Activated CD4-positive, alpha-beta T cell treated with anti-CD3 and anti-CD28 coated beads, Interleukin-2, amount 50 U/mL, for 4 hours (primary cell): ENCODE results near the gene NFKB2.

ENCODE experiments used
- DNase-seq, 2 experiments: peaks; one replicate each; pipeline ENCODE4 v3.0.0-alpha.2; 2020

NFKB2 gene

GRCh38 chr10:102396317-102396650 is 779 bp downstream of the NFKB2 start:
- DNase-seq = no peak

DNA sequence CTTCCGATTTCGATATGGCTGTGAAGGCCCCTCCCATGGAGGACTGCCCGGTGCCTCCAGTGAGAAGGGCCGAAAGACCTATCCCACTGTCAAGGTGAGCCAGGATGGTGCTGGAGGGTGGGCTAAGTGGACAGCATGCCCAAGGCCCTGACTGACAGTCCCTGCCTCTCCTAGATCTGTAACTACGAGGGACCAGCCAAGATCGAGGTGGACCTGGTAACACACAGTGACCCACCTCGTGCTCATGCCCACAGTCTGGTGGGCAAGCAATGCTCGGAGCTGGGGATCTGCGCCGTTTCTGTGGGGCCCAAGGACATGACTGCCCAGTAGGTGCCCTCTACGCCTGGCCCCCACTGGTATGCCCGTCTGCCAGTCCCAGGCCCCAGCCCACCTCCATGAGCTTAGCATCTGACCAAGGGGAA is 1.2 kb downstream of the NFKB2 start:
- no peak for DNase-seq

GRCh38 chr10:102397222-102398171 is 2.0 kb downstream of the NFKB2 start:
- no peak for DNase-seq

DNA sequence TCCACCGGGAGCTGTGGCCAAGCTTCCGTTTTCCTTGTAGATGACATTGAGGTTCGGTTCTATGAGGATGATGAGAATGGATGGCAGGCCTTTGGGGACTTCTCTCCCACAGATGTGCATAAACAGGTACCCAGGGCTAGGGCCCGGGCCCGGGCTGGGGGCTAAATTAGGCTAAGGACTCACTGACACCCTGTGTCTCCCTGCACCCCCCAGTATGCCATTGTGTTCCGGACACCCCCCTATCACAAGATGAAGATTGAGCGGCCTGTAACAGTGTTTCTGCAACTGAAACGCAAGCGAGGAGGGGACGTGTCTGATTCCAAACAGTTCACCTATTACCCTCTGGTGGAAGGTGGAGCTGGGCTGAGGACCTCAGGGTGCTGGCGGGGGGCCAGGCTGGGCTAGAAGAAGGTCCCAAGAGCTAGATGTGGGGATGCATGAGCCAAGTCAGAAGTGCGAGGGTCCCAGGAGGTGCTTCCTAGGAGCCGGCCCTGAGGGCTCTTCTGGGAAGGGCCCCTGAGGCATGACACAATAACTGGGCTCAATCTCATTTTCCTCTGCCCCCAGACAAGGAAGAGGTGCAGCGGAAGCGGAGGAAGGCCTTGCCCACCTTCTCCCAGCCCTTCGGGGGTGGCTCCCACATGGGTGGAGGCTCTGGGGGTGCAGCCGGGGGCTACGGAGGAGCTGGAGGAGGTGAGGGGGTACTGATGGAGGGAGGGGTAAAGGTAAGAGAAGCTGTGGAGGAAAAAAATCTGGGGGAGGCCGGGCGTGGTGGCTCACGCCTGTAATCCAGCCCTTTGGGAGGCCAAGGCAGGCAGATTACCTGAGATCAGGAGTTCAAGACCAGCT is 2.9 kb downstream of the NFKB2 start:
- no peak for DNase-seq

GRCh38 chr10:102399217-102400021 is 3.9 kb downstream of the NFKB2 start:
- DNase-seq = peak; percentile 79 to 81

DNA sequence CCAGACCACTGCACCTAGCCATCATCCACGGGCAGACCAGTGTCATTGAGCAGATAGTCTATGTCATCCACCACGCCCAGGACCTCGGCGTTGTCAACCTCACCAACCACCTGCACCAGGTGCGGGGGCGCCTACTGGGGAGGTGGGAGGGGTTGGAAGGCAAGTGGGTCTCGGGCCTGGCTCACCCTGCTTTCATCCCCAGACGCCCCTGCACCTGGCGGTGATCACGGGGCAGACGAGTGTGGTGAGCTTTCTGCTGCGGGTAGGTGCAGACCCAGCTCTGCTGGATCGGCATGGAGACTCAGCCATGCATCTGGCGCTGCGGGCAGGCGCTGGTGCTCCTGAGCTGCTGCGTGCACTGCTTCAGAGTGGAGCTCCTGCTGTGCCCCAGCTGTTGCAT is 4.6 kb downstream of the NFKB2 start:
- DNase-seq = no peak

DNA sequence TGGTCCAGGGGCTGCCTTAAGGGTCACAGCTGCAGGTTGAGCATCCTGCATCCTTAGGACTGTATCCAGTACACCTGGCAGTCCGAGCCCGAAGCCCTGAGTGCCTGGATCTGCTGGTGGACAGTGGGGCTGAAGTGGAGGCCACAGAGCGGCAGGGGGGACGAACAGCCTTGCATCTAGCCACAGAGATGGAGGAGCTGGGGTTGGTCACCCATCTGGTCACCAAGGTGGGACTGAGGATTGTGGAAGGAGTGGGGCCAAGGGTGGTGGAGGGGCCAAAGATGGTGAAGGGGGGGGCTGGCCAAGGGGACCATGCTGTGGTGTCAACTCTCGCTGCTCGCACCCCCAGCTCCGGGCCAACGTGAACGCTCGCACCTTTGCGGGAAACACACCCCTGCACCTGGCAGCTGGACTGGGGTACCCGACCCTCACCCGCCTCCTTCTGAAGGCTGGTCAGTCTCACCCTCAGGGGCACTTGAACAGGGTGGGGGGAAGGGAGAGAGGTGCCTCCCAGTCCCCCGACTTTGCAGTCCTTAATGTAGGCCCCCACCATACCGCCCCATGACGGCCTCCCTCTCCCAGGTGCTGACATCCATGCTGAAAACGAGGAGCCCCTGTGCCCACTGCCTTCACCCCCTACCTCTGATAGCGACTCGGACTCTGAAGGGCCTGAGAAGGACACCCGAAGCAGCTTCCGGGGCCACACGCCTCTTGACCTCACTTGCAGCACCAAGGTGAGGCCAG is 5.3 kb downstream of the NFKB2 start:
- no peak for DNase-seq

- DNase-seq = no peak
Observed at GRCh38 chr10:102401342-102401654, 5.8 kb downstream of the NFKB2 start.

DNA sequence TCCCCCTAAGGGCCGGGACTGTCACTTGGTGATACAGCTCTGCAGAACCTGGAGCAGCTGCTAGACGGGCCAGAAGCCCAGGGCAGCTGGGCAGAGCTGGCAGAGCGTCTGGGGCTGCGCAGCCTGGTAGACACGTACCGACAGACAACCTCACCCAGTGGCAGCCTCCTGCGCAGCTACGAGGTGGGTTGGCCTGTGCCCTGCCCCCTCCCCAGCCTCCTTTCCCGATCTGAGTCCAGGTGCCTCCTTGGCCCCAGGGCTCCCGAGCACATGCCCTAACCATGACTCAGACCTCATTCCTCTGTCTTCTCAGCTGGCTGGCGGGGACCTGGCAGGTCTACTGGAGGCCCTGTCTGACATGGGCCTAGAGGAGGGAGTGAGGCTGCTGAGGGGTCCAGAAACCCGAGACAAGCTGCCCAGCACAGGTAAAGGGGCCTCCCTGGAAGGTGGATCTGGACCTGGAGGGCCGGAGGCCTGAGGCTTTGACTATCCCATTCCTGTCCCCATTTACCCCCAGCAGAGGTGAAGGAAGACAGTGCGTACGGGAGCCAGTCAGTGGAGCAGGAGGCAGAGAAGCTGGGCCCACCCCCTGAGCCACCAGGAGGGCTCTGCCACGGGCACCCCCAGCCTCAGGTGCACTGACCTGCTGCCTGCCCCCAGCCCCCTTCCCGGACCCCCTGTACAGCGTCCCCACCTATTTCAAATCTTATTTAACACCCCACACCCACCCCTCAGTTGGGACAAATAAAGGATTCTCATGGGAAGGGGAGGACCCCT is 6.4 kb downstream of the NFKB2 start:
- no peak for DNase-seq

DNA sequence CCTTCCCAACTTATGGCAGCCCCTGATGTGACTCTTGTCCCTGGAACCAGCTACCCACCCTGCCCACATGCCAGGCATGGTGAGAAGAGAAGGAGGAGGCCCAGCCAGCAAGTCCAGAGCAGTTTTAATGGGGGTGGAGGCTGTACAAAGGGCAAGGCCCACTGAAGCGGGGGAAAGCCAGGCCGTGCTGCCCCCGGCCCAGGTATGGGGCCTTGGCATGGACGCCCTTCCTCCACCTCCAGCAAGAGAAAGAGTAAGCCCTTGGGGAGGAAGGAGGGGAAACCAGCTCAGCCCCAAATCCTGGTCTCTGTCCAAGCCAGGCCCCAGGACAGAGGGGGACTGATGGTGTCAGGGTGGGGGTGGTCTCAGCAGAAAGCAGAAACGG is 7.0 kb downstream of the NFKB2 start:
- no peak for DNase-seq

DNA sequence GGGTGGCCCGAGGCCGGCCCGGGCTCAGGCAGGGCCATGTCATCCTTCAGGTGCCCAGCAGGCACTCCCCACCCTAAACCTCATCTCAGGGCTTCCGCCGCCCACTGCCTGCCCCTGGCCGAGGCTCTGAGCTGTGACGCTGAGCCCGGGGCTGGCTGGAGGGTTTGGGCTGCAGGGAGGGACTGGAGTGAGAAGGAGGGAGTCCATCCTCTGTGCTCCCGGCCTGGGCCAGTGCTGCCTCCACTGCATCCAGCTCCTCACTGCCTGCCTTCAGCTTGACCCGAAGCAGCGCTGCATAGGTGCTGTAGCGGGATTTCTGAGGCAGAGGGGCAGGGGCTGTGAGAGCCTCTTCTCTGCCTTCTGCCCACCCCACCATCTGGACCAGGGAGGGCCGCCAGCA is 7.6 kb downstream of the NFKB2 start:
- DNase-seq = no peak

DNA sequence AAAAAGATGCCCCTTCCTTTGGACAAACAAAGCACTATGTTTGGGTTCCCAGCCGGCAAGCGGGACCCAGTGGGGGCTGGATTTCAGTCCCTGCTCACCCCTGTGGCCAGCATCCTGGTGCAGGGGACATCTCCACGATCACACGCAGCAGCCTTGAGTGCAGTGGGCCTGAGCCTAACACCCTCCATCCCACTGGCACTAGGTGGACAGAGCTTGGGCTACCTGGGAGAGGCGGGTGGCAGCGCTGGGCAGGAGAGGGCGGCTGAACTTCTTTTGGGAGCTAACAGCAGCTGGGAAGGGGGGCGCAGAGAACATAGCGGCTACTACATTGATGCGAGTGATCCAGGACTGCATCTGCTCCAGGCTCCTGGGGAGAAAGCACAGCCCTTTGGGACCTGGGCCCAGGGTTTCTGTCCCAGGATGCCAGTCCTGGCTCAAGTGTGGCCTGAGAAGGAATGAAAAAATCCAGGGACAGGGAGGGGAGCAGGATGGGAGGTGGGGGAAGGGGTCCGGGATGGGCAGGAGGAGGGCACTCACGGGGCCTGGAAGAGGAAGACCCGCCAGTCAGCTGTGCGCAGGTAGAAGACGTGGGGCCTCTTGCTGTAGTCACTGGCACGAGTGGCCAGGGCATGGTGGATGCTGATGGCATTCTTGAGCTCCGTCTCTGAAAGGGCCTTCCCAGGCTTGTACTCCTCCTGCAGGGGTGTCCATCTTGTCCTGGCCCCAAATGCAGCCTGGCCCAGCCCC is 9.0 kb downstream of the NFKB2 start:
- no peak for DNase-seq

DNA sequence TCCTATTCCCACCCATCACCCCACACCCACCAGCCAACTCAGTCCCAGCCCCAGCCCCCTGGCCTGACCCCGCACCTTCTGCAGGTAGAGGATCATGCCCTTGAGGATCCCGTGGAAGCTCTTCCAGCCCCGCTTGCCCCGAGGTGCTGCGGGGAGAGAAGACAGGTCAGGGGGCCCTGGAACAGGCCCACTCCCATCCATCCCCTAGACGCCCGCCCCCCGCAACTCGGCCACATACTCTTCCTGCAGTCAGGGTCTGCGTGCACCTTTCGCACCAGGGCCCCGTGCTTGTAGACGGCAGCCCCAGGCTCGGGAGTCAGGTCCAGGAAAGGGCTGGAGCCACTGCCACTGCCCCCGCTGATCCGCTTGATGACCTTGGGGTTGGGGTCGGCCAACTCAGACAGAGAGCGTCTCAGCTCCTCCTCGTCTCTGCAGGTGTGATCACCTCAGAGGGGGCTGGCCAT is 9.6 kb downstream of the NFKB2 start:
- no peak for DNase-seq

DNA sequence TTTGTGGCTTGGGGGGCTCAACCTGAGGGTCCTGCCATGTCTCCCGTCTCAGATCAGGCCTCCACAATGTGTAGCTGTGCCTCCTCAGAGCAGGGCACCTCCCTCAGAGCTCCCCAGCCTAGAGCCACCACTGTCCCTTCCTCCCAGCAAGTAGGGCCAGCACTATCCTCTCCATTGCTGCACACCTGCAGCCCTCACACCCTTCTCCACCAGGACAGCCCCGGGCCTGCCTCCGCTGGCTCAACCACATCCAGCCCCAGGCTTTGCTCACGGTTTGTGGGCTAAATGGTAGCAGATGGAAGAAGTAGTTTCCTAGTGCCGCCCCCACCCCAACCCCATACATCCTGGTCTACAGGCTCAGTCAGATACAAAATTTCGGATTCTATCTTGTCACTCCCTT is 10.1 kb downstream of the NFKB2 start:
- DNase-seq = no peak

DNA sequence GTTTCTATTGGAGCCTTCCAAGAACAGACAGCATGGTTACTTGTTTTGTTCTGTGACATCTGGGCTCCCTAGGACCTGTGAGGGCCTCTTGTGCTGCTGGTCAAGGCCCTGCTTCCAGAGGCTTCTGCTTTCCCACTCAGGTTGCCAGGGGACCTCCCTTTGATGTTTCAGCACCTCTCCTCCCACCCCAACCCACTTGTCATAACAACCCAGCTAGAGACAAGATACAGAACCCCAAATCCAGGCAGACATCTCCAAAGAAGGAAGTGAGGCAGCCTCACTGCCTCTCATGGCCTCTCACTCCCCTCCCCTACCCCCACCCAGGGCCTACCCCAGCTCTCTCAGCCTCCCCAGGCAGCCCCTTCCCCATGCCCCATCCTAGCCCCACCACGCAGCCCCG is 11.3 kb downstream of the NFKB2 start:
- no peak for DNase-seq

DNA sequence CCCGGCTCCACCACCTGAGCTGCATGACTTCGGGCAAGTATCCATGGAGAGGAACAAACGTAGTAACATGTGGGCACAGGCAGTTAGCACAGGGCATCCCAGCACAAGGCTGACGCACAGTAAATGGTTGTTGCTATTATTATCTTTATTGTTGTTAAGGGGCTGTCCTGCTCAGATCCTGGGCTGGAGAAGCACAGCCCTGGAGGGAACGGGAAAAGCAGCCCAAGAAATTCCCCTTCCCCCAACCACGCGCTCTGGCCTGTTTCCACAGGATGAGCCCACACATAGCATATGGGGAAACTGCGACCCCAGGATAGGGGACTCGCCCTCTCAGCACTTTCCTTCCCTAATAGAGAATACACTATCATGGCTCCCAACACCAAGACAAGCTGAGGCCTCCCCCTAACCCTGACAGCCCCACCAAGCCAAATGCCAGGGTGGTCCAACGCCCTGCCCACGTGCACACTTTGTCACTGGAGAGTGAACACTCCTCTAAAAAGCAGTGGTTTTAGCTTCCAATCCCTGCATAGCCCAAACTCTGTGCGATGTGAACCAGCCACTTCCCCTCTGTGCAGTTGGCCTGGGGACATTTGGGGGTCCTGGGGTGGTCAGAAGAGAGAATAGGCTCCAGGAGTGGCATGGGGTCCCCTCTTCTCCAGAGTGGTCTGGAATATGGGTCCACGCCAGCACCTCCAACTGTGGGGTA is 12.1 kb downstream of the NFKB2 start:
- DNase-seq = no peak

- DNase-seq = no peak
Observed at GRCh38 chr10:102408131-102408727, 12.7 kb downstream of the NFKB2 start.

GRCh38 chr10:102408728-102409603 is 13.5 kb downstream of the NFKB2 start:
- DNase-seq = peak; percentile 77 to 79
